Measurements from ENCODE around the gene AIP.

The AIP gene

GRCh38 chr11:67482827-67483798 is at the start of gene AIP:
AIP (plus strand) TSS chr11:67483026; CDS start chr11:67483159, 133 bp downstream.
- peak; percentile 99 for DNase-seq

- no peak for DNase-seq
These were observed 49.1 kb upstream of the AIP start for GRCh38 chr11:67433536-67434394.

- DNase-seq, result no peak
These were observed 48.4 kb upstream of the AIP start for GRCh38 chr11:67434395-67434881.

GRCh38 chr11:67435031-67435726 is 47.6 kb upstream of the AIP start:
- DNase-seq, result peak; percentile 53

- DNase-seq, result no peak
These were observed 46.9 kb upstream of the AIP start for GRCh38 chr11:67435727-67436458.

GRCh38 chr11:67436459-67437081 is 46.3 kb upstream of the AIP start:
- DNase-seq, result peak; percentile 75

GRCh38 chr11:67437082-67437808 is 45.6 kb upstream of the AIP start, which contains the start of gene PTPRCAP:
PTPRCAP (minus strand) TSS chr11:67437682; CDS start chr11:67437619, 63 bp downstream.
- DNase-seq, result peak; percentile 65

- DNase-seq, result no peak
These were observed 45.0 kb upstream of the AIP start for GRCh38 chr11:67437809-67438157.

GRCh38 chr11:67438158-67438902 is 44.5 kb upstream of the AIP start:
- DNase-seq, result no peak

- peak; percentile 75 for DNase-seq
These were observed 43.3 kb upstream of the AIP start for GRCh38 chr11:67439321-67440228.

- DNase-seq, result no peak
These were observed 42.4 kb upstream of the AIP start for GRCh38 chr11:67440229-67441097.

- no peak for DNase-seq
These were observed 41.7 kb upstream of the AIP start for GRCh38 chr11:67441098-67441563.

GRCh38 chr11:67441731-67442351 is 41.0 kb upstream of the AIP start:
- no peak for DNase-seq

- DNase-seq, result no peak
These were observed 40.1 kb upstream of the AIP start for GRCh38 chr11:67442504-67443404.

- no peak for DNase-seq
These were observed 37.3 kb upstream of the AIP start for GRCh38 chr11:67445515-67445914.

GRCh38 chr11:67448220-67448609 is 34.6 kb upstream of the AIP start:
- DNase-seq, result no peak
